Midbrain (tissue), 1 donor: ENCODE measurements around the gene TRIM47.

Experiments used
- DNase-seq: peaks from one replicate; lab custom pipeline; 2025; lab: John Stamatoyannopoulos, UW

The TRIM47 gene, protein sequence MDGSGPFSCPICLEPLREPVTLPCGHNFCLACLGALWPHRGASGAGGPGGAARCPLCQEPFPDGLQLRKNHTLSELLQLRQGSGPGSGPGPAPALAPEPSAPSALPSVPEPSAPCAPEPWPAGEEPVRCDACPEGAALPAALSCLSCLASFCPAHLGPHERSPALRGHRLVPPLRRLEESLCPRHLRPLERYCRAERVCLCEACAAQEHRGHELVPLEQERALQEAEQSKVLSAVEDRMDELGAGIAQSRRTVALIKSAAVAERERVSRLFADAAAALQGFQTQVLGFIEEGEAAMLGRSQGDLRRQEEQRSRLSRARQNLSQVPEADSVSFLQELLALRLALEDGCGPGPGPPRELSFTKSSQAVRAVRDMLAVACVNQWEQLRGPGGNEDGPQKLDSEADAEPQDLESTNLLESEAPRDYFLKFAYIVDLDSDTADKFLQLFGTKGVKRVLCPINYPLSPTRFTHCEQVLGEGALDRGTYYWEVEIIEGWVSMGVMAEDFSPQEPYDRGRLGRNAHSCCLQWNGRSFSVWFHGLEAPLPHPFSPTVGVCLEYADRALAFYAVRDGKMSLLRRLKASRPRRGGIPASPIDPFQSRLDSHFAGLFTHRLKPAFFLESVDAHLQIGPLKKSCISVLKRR

DNA sequence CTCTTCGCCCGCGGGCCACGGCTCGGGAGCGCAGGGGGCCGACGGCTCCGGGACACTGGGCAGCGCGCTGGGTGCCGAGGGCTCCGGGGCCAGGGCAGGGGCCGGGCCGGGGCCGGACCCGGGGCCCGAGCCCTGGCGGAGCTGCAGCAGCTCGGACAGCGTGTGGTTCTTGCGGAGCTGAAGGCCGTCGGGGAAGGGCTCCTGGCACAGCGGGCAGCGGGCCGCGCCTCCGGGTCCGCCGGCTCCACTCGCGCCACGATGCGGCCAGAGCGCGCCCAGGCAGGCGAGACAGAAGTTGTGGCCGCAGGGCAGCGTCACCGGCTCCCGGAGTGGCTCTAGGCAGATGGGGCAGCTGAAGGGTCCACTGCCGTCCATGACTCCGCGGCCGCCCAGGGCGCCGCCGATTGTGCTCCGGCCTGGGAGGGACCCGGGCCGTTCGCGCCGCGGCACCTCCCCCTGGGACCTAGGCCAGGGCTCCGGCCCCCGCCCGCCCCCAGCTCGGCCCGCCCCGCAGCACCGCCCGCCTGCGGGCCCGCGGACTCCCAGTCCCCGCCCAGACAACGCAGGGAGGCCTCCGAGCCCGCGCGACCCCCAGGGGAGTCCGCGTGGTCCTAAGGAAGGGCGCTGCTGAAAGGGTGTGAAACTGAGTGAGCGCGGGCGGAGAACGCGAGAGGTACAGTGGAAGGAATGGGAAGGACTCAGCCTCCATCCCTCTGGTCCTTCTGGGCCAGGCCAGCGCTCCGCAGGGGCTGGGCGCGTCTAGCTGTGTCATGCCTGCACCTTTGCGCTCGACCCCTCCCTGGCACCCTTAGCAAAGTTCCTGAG, at the start of gene TRIM47:
Gene TRIM47, minus strand, starts transcription at position 408 of the 825 bp plus-strand sequence. Its CDS starts 33 bp downstream, at position 375.
- DNase-seq, result peak; percentile 74

DNA sequence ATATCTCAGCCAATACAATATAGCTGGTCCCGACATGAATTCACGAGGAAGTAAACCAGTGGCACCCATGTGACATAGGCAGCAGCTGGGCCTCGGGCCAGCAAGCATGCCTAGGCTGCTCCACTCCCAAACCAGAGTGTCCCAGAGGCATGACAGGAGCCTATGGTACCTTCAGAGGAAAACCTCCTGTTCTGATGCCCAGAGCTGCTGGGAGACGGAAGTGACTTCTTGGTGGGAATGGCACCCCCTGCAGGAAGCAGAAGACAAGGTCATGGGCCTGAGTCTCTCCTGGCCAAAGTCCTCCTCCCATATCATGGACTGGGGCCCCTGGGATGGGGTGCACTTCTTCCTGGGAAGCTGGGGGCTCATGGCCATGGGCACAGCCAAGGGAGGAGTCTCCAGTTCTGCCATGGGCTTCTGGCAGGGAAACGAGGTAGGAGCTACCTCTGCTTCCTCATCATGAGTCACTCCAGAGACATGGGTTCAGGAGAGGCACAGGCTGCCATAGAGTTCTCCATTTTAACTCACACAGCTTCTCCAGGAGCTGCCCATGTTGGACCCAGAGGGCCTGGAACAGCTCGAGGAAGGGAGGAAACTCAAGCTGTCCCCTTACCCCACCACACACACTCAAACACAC, 49.0 kb upstream of the TRIM47 start:
- no peak for DNase-seq

DNA sequence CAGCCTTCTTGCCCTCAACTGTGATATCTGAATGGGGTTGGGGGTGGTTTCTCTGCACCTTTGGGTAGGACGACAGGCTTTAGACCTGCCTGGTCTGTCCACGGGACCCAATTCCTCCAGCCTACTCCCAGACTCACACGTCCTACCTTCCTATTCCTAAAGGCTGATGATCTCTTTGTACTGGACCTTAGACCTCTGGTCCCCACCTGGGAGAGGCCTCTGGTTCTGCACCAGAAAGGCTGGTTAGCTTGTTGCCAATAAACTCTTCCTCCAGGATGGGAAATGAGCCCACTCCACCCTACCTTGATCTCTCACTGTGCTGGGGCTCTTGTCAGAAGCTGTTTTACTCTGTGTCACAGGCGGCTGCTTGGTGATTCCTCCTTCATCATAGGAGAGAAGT, 48.1 kb upstream of the TRIM47 start:
- no peak for DNase-seq

DNA sequence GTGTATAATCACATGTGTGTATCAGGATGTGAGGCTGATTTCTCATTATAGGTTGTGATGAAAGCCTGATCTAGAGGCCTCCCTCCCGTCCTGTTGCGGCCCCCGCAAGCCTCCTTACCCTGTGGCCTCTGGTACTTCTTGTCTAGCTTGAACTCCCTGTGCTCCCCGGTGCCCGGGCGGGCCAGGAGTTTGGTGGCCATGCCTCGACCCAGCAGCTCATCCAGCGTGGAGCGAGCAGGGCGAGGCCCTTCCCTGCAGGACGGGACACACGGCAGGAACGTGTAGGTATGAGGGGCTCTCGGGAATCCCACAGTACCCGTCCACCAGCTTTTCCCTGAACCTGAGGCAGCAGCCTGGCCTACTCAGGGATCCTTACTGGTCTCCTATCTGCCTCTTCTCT, 47.5 kb upstream of the TRIM47 start:
- no peak for DNase-seq

DNA sequence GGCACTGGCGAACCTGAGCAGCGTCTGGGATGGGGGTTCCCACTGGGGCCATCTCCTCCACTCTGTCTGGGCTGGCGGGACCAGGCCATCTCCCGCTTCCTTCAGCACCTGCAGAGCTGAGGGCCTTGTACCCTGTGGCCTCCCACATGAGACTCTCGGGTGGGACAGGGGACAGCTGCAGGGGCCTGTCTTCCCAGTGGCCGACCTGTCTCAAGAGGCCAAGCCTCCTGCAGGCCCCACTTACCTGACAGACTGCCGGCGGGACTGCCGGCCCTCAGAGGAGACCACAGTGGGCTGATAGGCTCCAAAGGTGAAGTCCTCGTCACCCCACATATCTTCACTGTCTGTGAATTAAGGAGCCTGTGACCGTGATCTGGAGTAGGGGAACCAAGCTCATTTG, 46.7 kb upstream of the TRIM47 start:
- no peak for DNase-seq

DNA sequence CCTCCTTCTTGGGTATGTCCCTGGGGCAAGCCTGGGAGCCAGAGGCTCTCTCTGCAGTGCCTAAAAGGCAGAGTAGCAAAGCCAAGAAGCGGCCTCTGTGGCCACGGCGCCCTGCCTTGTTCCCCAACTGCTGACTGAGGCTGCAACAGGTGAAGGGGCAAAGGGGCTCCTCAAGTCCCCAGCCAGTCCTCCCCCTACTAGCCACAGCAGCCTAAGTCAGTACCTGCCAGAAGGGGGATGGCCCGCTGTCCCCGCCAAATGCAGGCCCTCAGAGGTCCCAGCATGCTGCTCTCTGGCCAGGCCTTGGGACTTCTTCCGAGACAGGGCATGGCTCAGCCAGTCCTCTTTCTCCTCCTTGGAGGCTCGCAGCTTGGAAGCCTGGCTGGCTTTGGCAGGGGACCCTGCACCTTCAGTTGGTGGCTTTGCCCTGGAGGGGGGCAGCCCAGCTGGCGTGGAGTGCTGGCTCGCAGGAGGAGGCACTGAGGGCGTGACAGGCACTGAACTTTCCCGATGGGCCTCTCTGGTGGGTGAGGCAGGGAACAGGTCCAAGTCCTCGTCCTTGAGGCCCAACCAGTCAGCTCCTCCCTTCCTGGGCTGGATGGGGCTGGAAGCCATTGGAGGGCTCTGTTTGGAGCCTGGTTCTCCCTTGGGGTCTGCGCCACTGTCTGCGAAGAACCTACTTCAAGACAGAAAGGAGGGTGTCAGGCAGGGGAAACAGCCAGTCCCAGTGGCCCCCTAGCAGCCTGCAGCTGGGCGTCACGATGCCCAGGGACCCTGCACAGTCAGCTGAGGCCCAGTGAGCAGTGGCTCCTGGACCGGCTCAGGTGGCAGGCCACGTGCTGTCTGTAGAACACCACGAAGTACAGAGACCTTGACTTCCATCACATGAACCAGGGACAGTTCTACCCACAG, 44.8 kb upstream of the TRIM47 start:
- no peak for DNase-seq

DNA sequence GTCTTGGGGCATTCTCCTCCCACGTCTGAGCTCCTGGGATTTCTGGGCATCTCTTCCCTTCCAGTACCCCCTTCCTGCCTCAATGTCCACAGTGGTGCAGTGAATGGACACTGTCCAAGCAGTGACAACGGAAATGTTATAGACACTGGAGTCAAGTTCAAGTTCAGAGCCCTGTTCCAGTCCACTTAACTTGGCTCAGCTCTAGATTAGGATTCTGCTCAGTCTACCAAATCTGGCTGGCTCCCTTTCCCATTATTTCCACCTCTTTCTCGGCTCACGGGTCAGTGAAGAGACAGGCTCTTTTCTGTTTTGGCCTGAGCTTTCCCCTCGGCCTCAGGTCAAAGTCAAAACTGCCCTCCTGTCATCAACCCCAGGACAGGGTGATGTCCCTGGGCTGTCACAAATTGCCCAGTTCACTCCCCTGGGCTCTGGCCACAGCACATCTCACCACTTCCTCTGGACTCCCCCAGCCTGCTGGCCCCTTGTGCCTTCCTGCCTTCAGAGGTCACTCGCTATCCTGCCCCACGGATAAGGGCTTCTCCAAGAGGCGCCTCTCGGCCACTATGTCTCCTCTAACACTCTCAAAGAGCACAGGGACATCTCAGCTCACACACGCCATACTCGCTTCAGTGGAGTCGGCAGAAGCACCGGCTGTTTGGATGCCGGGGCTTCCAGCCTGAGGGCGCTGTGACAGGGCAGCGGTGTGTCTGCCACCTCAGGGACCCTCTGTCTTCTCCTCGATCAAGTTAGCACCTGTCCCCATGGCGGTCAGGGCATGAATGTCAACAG, 44.0 kb upstream of the TRIM47 start:
- no peak for DNase-seq

DNA sequence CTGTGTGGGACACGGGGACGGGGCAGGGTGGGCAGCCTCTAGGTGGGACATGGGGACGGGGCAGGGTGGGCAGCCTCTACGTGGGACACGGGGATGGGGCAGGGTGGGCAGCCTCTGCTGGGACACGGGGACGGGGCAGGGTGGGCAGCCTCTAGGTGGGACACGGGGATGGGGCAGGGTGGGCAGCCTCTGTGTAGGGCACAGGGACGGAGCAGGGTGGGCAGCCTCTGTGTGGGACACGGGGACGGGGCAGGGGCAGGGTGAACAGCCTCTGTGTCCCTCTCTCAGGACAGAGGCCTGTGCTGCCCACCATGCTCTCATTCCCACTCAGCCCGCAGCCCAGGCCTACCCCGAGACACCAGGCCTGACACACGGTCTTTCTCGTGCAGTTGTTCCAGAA, 43.2 kb upstream of the TRIM47 start:
- no peak for DNase-seq

DNA sequence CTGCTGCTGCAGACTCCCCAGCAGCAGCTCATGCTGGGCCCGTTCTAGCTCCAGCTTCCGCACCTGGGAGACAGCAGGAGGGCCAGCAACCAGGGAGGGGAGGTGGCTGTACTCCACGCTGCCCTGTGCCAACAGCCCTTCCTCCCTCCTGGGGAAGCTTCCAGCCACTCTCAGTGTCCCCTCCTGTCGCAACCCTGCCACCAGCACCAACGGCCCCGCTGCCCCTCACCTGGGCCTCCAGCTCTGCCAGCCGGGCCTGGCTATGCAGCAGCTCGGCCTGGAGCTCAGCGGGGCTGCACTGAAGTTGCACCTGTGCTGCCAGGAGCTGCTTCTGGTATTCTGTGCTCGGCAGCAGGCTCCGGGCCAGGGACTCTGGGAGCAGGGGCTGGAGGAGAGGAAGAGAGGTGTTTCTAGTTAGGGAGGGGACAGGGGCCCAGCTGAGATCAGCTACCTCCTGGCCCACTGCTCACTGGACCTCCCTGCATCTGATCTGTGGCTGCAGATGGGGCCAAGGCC, 41.7 kb upstream of the TRIM47 start:
- DNase-seq, result no peak

DNA sequence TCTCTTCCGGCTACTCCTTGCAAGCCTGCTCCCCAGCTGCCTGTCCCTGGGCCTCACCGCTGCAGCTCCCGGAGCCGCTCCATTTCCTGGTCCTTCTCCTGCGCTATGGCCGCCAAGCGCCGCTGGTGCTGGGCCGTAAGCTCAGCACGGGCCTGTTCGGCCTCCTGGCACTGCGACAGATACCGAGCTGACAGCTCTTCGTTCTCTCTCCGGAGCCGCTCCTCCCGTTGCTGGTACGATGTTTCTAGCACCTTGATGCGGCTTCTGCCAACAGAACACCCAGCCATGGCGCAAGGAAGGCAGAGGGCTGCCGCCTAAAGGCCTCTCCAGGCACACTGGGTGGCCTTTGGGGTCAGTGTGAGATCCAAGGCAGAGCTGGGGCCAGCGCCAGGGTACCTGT, 41.2 kb upstream of the TRIM47 start:
- DNase-seq, result no peak

DNA sequence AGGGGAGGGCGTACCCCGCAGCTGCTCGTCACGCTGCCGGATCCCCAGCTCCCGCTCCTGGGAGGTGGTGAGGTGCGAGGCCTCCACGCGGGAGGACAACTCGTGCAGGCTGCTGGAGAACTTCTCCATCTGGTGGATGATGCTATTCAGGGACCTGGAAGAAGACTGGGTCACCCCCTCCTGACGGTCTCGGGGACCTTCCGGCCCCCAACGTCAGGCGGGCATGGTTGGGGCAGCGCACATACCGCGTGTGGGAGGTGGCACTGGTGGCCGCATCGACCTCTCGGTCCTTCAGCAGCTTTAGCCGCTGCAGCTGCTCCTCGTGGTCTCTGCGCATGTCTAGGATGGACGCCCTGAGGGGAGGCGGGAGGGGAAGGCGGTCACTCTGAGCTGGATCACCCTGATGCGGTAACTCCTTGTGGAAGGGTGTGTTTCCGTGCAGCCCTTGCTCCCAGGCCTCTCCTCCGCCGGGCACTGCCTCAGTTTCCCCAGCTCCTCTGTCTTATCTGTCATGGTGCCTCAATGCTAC, 39.6 kb upstream of the TRIM47 start:
- no peak for DNase-seq

DNA sequence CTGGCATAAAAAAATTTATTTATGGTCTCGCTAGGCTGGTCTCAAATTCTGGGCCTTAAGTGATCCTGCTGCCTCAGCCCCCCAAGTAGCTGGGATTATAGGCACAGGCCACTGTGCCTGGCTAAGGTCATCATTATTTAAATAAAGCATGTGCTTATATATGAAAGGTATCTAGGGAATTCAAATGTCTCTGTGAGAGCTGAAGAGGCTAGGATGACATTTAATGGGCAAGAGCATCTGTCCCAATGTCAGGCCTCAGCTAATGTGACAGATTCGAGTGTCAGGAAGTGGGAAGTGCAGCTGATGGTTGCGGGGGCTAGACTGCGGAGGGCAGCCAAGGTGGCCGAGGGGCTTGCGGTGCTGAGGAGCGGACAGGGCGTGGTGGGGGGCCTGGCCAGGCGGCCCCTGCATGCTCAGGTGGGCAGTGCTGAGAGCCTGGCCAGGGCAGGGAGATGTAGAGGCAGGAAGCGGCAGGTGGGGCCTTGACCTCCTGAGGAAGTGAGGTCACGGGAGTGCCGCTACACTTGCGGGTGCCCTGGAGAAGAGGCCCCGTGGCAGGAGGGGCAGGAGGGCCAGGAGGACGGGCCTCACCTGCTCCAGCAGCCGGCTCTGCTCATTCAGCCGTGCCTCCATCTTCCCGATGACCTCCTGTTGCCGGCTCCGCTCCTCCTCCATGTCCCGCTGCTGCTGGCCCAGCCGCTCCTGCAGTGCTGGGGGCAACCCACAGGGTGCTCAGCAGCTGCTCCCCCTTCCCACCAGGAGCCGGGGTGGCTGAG, 38.9 kb upstream of the TRIM47 start:
- no peak for DNase-seq

DNA sequence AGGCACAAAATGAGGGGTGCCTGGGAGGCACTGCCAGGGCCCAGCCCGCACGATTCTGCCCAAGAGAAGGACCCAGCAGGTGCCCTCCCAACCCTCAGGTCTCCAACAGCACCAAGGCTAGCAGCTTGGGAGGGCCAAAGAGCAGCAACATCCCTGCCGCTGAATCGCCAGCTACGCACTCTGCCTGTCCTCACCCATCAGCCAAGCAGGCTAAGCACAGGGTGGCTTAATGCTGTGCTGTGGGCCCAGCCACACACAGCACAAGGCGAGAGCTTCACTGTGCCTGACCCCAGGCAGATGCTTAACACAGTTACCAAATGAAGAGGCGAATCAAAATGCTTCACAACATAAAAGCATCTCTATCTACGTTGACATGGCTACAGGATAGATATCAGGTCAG, 36.9 kb upstream of the TRIM47 start:
- no peak for DNase-seq

DNA sequence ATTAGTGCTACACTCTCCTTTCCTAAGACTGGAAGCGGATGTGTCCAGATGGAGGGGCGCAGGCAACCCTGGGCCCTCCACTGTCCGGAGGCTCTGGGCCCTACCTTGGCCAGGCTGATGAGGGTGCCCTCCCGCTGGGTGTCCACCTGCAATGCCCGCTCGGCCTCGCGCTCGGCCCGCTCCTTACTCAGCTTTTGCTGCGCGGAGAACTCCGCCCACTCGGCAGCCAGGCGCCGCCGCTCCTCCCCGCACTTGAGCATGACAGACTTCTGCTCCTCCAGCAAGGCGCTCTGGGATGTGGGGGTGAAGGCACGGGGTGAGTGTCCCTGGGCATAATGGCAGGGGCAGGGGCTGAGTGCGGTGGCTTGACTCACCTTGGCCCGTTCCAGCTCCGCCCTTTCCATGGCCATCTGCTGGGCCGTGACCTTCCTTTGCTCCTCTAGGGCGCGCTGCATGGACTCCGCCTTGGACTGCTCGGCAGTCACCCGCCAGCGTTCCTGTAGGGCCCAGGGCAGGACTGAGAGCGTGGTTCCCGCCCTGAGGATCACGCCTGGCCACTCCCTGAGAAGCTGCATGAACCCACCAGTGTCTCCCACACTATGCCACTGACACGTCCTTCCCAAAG, 36.4 kb upstream of the TRIM47 start:
- DNase-seq, result no peak

DNA sequence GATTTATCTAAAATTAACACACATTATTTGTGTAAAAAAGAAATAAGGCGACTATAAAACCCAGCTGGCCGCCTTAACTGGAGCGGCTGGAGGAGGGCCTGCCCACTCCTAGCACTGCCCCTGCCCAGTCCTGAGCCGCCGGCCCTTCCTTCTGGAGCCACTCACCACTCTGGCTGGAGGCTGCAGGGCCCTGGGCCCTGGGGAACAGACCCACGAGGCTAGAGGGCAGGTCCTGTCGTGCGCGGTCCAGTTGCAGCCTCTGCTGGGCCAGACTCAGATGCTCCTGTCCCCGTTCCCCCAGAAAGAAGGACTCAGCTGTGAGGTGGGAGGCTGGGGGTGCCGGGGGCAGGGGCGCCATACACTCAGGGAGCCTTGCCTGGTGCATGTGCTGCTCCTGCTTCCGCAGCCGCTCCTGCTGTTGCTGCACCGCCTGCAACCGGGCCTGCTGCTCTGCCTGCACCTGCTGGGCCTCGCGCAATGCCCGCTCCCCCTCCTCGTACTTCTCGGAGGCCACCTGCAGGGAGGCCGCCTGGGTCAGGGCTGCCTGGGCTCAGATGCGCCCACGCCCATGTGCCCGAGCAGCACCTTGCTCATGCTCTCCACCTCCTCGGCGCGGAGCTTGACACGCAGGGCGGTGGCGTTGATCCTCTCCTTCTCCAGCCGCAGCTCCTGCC, 35.3 kb upstream of the TRIM47 start:
- DNase-seq, result no peak

DNA sequence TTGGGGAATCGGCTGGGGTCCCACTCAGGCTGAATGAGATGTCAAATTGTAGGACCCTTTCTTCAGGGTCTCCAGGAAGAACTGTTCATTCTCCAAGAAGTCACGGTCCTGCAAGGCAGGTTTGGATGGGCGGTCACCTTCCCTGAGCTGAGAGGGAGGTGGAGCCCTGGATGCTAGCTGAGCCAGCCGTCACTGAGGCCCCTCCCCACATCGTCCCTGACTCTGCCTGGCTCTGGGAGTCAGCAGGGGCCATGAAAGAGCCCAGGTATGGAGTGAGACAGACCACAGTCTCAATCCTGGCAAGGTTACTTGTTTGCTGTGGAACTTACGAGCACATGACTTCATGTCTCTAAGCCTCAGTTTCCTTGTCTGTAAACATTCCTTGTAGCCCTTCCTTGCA, 32.3 kb upstream of the TRIM47 start:
- DNase-seq, result no peak

DNA sequence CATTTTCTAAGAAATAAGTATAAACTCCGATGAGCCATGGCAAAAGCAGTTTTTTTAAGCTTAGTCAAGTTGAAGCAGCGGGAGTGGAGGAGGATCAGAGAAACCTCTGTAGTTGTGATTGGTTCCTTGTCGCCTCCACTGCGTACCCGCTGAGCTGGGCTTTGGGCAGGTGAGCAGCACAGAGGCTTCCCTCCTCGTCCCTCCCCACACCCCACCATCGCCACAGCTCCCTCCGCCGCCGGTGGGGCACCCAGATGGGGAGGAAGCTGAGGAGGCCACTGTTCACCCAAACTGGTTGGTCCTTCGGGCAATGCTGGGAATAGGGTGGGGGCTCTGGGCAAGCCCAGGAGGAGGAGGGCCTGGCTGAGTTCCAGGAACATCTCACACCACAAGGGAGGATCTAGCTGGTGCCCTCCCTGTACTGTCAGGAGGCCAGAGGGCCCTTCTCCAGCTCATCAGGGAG, 31.5 kb upstream of the TRIM47 start:
- DNase-seq, result no peak
